ENCODE measurements around the gene PIK3R1.

Gene PIK3R1

GRCh38 chr5:68342693-68343092 is 127.1 kb downstream of the PIK3R1 start:
- Histone ChIP-seq H3K27me3 (no peaks in the 10 kb centered on the region), H3K27ac (no peak overlapping the region), H3K4me3 (ENCODE audit: low read depth in 1 of 2, low read length in 1 of 2) (no peak overlapping the region), H3K36me3 (no peaks in the 10 kb centered on the region), H3K4me1 (ENCODE audit: control insufficient read depth in 1 of 2, insufficient read depth in 1 of 2, low read depth in 1 of 2, low read length in 1 of 2) (no peaks in the 10 kb centered on the region), H3K9me3 (no peaks in the 10 kb centered on the region)
- no peak for TF ChIP-seq CTCF (IDR thresholded peaks at IDR 0.05)

- no peak overlapping the region for H3K27ac ChIP-seq
- no peaks in the 10 kb centered on the region for H3K4me1 ChIP-seq (ENCODE audit: control insufficient read depth in 1 of 2, insufficient read depth in 1 of 2, low read depth in 1 of 2, low read length in 1 of 2)
- no peak overlapping the region for H3K4me3 ChIP-seq (ENCODE audit: low read depth in 1 of 2, low read length in 1 of 2)
- H3K9me3 ChIP-seq: no peaks in the 10 kb centered on the region
- no peaks in the 10 kb centered on the region for H3K27me3 ChIP-seq
- TF ChIP-seq CTCF (IDR thresholded peaks at IDR 0.05): no peak
- no peaks in the 10 kb centered on the region for H3K36me3 ChIP-seq
Observed at GRCh38 chr5:68343421-68343826, 127.9 kb downstream of the PIK3R1 start.

GRCh38 chr5:68344447-68345111 is 129.0 kb downstream of the PIK3R1 start:
- H3K4me3 ChIP-seq (ENCODE audit: low read depth in 1 of 2, low read length in 1 of 2): no peak overlapping the region

GRCh38 chr5:68345171-68345570 is 129.6 kb downstream of the PIK3R1 start:
- Histone ChIP-seq H3K4me1 (ENCODE audit: control insufficient read depth in 1 of 2, insufficient read depth in 1 of 2, low read depth in 1 of 2, low read length in 1 of 2) (no peaks in the 10 kb centered on the region), H3K9me3 (no peaks in the 10 kb centered on the region), H3K27me3 (no peaks in the 10 kb centered on the region), H3K27ac (no peak overlapping the region), H3K36me3 (no peaks in the 10 kb centered on the region), H3K4me3 (ENCODE audit: low read depth in 1 of 2, low read length in 1 of 2) (no peak overlapping the region)
- TF ChIP-seq CTCF (IDR thresholded peaks at IDR 0.05): no peak

More at GRCh38 chr5:68344447-68345111, 129.0 kb downstream of the PIK3R1 start:
- H3K36me3 ChIP-seq: no peaks in the 10 kb centered on the region
- no peak overlapping the region for H3K27ac ChIP-seq
- H3K4me1 ChIP-seq (ENCODE audit: control insufficient read depth in 1 of 2, insufficient read depth in 1 of 2, low read depth in 1 of 2, low read length in 1 of 2): no peaks in the 10 kb centered on the region
- no peak for TF ChIP-seq CTCF (IDR thresholded peaks at IDR 0.05)
- no peaks in the 10 kb centered on the region for H3K27me3 ChIP-seq
- no peaks in the 10 kb centered on the region for H3K9me3 ChIP-seq

- Histone ChIP-seq H3K9me3 (no peaks in the 10 kb centered on the region), H3K27ac (no peak overlapping the region), H3K36me3 (no peaks in the 10 kb centered on the region), H3K4me3 (ENCODE audit: low read depth in 1 of 2, low read length in 1 of 2) (no peak overlapping the region), H3K27me3 (no peaks in the 10 kb centered on the region), H3K4me1 (ENCODE audit: control insufficient read depth in 1 of 2, insufficient read depth in 1 of 2, low read depth in 1 of 2, low read length in 1 of 2) (no peaks in the 10 kb centered on the region)
- no peak for TF ChIP-seq CTCF (IDR thresholded peaks at IDR 0.05)
Observed at GRCh38 chr5:68345582-68345981, 130.0 kb downstream of the PIK3R1 start.

All from neutrophil (primary cell).